GM21528 (cell line): Measurements from ENCODE around the gene PLK5.
A peak's percentile ranks its signal among the peaks of the same experiment; 100 is the strongest.
"Not testable (repeated sequence)": the region's sequence is repeated elsewhere in the genome, so short reads cannot be mapped to it uniquely, and the experiment has no call there.

Source experiments
- ATAC-seq: cut with Tn5 transposase; IDR thresholded peaks from one replicate; pipeline ENCODE4 v1.9.1; 2021; ENCODE audit warnings: mild to moderate bottlenecking, moderate library complexity; ENCODE audit not compliant: unreplicated experiment, low FRiP score

The PLK5 gene, protein sequence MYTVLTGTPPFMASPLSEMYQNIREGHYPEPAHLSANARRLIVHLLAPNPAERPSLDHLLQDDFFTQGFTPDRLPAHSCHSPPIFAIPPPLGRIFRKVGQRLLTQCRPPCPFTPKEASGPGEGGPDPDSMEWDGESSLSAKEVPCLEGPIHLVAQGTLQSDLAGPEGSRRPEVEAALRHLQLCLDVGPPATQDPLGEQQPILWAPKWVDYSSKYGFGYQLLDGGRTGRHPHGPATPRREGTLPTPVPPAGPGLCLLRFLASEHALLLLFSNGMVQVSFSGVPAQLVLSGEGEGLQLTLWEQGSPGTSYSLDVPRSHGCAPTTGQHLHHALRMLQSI

DNA sequence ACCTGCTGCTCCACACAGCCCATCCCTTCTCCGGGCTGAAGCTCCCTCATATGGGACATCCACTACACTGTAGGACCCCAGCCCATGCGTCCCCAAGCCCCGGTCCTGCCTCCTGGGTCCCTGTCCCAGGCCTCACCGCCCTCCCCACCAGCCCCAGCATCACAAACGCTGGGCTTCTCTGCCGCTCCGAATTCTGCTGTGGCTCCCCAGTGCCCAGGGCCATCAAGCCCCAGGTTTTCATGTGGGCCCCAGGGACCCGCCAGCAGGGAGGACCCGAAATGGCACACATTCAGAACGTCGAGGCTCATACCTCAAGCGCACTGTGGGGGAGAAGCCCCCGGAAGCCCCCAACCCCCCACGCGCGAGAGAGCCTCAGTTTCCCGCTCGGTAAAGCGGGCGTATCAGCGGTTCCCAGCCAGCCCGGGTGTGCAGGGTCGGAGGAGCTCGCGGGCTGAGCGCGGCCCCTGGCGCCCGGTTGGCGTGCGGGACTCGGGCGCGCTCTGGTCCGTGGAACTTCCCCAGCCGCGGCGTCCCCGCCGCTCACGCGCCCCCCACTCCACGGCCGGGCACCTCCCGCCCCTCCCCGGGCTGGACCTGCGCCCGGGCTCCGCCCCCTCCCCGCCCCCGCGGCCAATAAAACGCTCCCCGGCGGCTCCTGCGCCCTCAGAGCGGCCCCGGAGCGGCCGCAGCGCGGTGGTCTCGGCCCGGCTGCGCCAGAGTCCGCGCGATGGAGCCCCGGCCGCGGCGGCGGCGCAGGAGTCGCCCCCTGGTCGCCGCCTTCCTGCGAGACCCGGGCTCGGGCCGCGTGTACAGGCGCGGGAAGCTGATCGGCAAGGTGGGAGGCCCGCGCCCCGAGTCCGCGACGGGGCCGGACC, at the start of gene PLK5:
TSS of gene PLK5 (plus strand) at position 666 of the 875 bp plus-strand sequence. CDS start 2,920 bp downstream, outside the sequence.
- ATAC-seq = no peak

DNA sequence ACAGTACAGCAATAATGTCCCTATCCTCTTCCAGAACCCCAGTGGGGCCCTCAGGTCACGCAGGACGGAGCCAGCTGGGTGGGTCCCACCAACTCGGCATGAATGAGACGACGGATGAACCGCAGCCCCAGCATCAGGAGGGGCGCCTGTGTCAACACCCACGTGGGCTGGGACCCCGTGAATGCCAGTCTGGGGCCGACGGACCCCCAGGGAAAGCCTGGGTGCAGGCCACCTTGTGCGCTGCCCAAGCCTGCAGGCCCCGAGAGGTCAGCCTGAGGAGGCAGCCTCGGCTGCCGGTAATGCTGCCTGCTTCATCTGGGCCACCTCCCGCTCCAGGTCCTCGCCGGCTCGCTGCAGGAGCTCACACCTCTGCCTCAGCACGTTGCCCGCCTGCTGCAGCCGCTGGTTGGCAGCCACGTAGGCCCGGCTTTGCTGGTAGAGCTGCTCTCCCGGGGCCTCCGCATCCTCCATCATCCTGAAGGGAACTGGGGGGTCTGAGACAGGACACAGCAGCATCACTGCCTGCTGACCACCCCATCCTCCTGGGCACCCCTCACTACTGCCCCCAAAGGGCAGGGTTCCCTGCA, 49.0 kb upstream of the PLK5 start:
- no peak for ATAC-seq

DNA sequence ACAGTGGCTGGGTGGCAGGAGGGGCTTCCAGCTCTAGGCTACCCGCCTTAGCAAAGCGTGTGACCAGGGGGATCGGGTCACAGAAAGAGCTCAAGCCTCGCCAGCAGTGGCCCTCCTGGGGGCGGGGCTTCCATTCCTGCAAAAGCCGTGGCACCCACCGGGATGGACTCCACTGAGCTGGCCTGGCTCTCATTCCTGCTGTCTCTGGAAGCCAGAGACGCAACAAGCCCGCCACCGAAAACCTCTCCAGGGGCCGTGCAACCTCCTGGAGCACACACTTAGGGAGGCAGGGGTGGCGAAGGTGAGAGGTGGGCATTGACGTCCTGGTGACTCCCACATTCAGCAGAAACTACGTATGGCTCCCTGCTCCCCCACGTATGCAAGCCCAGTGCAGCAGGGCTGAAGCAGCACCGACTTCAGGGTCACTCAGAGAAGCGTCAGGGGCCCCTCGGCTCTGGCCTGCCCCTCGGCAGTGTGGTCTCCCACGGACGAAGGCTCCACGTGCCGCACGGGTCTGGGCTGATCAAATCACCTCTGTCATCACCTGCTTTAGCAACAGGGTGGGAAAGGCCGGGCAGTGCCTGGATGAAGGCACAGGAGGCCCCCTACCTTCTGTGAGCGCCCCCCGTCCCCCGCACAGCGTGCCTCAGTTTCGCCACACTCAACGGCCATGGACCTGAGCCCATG, 48.0 kb upstream of the PLK5 start:
- ATAC-seq = no peak

DNA sequence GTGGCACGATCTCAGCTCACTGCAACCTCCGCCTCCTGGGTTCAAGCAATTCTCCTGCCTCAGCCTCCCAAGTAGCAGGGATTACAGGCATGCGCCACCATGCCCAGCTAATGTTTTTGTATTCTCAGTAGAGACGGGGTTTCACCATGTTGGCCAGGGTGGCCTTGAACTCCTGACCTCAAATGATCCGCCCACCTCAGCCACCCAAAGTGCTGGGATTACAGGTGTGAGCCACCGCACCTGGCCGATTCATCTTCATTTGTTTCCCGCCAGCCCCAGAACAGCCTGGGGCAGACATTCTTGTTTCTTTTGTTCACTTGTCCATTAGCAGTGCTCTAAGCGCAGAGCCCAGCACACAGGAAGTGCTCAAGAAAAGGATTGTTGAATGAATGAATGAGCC, 46.8 kb upstream of the PLK5 start:
- ATAC-seq = not testable (repeated sequence)

DNA sequence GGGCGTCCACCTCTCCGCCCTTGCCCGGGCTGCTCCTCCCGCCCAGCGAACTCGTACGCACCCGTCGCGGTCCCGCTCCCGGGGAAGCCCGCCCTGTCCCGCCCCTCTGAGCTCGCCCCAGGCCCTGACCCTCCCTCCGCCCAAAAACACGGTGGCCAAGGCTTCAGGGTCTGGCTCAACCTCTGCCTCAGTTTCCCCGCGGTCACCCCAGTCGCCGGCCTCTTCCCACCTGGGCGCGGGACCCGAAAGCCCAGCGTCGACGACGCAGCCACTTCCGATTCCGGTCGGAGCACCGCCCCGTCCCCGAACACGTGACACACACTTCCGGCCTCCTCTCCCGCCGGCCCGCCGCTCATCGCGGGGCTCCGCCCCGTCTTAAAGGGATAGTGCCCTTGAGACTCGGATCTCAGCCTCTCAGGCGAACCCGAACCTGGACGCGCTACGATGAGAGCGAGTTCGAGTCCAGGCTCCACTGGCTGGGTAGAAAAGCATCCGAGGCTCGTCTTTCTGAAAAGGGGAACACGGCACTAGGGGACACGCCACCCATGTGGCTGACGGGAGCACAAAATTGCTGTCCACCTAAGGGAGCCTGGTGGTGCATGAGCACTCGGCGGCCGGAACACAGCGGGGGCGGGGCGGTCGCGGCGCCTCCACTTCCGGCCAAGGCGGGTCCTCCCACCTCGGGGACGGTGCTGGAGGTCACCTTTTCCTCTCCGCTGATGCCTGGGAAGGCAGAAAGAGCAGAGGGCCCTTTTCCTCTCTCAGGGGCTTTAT, 44.8 kb upstream of the PLK5 start, which contains the start of gene C19orf25:
TSS of gene C19orf25 (minus strand) at position 282 of the 774 bp plus-strand sequence. CDS start 312 bp downstream, outside the sequence.
- peak; percentile 74 for ATAC-seq

DNA sequence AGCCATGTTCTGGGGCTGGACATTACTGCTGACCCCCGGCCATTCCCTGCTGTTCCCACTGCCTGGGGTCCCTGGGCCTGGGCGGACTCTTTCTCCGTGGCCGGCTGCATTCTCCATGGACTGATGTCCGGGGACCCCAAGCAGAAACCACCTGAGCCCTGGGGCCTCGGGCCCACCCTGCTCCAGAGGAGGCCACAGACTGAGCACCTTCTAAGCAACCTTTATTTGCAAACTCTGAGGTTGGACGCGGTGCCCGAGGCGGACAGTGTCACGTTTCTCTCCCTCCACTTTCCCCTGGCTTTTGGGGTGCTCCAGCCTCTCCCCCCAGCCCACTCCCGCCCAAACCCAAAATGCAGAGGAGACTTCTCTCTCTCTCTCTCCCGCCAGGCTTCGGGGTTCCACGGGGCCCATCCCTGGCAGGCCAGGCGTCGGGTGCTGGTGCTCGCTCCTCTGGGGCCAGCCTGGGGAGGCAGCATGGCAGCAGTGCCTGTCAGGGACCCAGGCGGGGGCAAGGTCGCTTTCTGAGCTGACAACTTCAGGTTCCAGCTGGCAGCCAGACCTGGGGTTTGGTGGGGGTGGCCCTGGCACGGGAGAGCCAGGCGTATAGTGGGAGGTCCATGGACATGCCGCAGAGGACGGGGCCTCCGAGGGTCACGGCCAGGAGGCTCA, 42.5 kb upstream of the PLK5 start:
- ATAC-seq = no peak

DNA sequence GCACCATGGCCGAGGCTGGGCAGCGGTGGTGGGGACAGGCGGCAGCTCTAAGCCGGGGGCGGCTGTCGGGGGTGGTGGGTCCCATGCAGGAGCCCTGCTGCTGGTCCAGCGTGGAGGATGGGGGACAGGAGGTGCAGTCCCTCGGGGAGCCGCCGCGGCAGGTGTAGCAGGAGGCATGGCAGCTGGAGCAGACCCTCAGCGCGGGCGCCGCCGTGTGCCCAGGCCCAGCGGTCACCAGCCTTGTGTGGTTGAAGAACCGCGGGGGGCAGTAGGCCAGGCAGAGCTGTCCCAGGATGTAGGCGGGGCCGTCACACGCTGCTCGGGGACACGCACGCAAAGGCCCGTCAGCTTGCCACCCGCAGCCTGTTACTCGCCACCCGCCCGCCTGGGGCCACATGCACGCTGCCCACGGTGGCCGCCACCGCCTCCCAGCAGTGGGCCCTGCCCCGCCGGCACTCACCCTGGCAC, 42.0 kb upstream of the PLK5 start:
- ATAC-seq = no peak

DNA sequence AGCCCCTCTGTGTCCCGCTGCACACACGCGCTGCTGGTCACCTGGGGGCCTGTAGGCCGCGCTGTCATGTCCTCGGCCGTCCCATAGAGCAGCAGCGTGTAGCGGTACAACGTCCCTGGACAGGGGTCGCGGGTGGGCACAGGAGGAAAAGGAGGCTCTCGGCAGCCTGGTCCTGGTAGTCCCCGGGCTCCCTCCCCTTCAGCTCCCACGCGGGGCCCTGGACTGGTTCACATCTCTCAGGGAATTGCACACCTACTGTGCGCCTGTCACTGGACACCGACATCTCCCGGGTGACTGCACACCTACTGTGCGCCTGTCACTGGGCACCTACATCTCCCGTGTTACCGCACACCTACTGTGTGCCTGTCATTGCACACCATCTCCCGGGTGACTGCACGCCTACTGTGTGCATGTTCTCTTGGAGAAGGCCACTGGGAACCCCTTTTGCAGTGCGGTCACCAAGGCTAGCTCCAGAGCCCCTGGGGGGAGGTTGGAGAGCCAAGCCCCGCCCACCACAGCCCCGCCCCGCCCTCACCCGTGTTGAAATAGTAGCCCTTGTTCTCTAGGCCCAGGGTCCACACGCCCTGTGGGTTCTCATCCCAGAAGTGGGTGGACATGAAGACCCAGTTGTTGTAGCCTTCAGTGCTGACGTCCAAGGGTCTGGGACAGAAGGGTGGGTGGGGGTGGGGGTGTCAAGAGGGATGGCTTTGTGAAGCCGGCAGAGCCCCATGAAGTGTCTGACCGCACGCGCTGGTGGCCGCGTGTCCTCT, 41.3 kb upstream of the PLK5 start:
- no peak for ATAC-seq

DNA sequence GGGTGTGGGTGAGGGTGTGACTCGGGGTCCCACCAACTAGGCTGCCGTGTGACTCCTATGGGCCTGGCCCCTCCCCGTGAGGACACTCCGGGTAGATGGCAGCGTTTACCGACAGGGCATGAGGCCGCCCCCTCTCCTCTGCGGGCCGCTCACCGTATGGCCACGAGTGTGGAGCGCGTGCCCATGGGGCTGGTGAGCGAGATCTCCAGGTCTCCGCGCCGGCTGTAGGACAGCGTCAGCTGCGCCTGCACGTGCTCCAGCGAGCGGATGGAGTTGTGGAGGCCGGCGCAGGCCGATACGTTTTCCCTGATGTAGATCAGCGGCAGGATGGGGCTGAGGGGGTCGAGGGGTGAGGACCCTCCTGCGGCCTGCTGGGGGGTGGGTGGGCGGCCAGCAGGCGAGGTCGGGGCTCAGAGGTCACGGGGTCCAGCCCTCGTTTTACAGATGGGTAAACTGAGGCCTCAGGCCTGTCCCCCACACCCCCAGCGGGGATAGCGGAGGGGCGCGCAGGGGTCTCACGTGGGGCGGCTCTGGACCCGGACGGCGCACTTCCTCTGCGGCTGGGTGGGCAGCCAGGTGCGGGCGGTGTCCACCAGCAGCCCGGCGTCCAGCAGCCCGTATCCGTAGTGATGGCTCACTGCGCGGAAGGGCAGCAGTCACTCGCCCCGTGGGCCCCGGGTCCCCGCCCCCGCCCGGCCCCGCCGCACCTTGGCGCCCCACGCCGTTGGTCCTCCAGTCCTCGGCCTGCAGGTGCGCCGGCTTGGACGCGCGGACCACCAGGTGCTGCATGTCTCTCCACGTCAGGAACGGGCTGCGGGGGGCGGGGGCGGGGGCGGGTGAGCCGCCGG, 40.5 kb upstream of the PLK5 start:
- ATAC-seq = no peak

DNA sequence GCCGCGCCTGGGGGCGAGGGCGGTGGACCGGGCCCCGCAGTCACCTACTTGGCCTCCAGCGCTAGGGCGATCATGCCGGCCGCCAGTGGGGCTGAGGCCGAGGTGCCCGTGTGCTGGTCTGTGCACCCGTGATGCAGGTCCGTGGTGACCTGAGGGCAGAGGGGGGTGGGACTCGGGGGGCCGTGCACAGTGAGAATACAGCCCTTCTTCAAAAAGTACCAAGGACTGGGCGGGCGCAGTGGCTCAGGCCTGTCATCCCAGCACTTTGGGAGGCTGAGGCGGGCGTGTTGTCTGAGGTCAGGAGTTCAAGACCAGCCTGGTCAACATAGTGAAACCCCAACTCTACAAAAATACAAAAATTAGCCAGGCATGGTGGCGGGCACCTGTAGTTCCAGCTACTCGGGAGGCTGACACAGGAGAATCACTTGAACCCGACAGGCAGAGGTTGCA, 39.9 kb upstream of the PLK5 start:
- ATAC-seq = no peak

DNA sequence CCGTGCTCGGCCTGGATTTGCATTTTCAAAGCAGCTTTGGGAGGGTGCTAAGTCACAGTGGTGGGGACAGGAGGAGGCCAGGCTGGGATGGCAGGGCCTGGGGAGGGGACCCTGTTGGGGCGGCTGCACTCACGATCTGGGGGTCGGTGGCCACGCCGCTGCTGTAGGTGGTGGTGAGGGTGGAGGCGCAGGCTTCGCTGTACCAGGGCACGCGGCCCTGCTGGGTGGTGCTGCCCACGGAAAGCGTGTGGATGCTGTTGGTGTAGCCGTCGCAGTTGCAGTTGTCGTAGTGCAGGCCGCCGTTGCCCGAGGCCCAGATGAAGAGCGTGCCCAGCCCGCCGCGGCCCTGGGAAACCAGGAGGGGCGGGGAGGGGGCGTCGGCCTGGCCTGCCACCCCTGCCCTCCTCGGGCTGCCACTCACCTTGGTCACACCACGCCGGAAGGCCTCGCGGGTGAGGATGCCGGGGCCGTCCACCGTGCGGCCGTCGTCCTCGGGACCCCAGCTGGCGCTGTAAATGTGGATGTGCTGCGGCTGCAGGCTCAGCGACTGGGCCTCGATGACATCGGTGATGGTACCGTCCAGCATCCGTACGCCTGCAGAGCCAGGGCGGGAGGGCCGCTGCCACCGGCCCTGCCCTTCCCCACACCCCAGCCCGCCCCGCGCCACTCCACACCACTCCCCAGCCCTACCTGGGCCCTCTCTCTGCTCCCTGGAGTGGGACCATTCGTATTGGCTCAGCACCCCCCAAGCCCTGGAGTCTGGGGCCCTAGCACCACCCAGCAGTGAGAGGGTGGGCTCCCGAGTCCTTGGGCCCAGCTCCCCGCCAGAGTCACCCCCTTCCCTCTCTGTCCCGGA, 36.9 kb upstream of the PLK5 start:
- ATAC-seq = no peak

DNA sequence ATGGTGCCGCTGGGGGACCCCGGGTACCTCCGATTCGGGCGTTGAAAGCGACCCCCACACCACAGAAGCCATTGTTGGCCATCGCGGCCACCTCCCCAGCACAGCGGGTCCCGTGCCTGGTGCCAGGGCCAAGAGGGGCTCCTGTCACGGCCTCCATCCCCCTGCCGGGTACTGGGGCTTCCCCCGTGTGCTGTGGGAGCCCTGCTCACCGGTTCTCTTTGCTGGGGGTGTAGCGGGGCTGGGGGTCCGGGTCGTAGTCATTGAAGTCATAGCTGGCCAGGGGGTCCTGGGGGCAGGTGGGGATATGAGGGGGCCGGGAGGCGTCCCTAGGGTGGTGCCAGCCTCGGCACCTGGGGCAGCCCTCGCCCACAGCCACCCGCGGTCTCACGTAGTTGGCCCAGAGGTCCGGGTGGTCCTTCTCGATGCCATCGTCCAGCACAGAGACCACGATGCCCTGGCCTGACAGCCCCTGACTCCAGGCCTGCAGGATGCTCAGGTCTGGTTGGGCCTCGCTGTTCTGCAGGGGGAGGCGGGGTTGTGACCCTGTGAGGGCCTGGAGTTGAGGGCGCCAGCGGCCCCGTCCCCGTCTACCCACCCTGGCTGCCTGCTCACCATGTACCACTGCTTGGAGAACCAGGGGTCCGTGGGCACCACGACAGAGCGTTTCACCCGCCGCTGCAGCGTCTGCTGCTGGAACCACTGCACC, 36.1 kb upstream of the PLK5 start:
- no peak for ATAC-seq

DNA sequence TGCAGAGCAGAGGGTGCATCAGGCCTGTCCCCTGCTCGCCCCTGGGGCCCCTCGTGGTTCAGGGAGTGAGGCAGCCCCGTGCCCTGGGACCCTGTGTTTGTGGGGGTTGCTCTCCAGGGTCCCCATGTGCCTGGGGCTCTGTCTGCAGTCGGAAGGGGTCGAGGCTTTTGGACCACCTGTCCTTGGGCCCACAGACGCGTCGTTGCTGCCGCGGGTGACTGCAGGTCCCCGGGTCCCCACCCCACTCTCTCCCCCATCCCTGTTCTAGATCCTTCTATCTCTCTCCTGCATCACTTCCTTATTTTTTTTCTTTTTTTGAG, 35.6 kb upstream of the PLK5 start:
- no peak for ATAC-seq

DNA sequence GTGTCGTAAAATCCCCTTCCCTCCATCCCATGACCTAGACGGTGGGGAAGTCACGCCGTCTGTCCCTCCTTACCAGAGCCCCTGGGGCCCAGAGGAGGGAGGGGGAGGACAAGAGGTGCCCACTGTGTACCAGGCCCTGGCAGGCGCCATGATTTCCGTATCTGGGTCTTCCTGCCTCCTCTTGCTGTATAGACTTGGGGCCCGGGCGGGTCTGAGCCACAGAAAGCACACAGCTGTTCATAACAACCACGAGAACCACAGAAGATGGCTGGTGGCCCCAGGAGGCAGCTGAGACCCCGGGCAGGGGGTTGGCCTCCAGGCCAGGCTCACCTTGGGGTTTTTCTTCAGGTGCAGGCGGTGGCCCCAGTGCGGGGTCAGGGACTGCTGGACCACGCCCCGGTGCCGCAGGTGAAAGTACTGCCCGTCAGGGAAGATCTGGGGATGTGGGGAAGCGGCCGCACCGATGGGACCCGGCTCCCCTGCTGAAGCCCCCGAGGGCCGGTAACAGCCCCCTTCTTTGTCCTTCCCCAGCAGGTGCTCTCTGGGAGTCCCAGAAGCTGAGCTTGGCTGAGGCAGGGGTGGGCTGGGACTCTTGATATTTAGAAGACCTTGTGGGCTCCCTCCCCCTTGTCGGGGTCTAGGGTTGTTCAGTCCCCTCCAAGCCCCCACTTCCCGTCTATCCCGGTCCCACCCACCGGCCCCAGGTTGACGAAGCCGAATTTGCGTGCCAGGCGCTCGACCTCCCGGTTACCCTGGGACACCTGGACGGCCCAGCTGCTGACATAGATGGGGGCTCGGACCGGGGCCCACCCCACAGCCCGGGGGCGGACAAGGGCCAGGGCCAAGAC, 34.2 kb upstream of the PLK5 start:
- ATAC-seq = no peak
